COLO668 (cell line): Measurements from ENCODE around the gene TLDC2.
"Not testable (repeated sequence)": the region's sequence is repeated elsewhere in the genome, so short reads cannot be mapped to it uniquely, and the experiment has no call there.

Experiments
- DNase-seq: peaks from one replicate; lab custom pipeline; 2025; ENCODE audit not compliant: unreplicated experiment; lab: John Stamatoyannopoulos, UW

TLDC2 gene

GRCh38 chr20:36905566-36905965 is 29.6 kb downstream of the TLDC2 start:
- not testable (repeated sequence) for DNase-seq

DNA sequence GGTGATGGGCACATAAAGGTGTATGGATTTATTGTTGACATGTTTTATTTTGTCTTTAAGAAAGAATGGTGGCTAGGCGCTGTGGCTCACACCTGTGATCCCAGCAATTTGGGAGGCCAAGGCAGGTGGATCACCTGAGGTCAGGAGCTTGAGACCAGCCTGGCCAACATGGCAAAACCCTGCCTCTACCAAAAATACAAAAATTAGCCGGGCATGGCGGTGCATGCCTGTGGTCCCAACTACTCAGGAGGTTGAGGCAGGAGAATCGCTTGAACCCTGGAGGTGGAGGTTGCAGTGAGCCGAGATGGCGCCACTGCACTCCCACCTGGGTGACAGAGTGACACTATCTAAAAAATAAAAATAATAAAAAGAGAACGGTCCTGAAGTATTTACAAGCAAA is 30.1 kb downstream of the TLDC2 start:
- not testable (repeated sequence) for DNase-seq

DNA sequence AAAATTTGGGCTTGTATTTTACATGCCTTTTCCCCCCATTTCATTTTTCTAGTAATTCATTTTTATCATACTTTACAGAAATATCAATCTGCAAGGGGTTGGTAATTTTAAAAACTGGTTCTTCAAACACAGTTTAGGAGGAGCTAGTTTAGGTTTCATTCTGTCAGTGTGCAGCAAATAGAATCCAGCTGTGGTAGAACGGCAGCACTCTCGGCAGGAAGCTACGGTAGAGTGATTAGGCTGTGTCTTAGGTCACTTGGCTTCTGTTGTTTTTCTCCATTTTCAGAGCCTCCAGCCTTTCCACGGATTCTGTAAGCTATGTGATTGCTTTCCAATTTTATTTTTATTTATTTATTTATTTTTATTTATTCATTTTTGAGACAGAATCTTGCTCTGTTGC is 32.7 kb downstream of the TLDC2 start:
- no peak for DNase-seq

DNA sequence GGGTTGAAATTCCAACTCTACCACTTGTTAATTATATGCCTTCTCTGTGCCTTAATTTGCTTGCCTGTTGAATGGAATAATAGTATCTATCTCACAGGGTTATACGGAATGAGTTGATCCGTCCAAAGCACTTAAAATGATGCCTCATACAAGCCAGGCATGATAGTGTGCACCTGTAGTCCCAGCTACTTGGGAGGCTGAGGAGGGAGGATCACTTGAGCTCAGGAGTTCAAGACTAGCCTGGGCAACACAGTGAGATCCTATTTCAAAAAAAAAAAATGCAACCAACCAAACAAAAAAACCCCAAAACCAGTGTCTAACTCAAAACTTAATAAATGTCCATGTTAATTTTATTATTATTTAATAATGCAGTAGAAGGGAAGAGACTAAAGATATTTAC is 40.3 kb downstream of the TLDC2 start:
- DNase-seq, result no peak

- no peak for DNase-seq
Observed at GRCh38 chr20:36917240-36917639, 41.3 kb downstream of the TLDC2 start.

DNA sequence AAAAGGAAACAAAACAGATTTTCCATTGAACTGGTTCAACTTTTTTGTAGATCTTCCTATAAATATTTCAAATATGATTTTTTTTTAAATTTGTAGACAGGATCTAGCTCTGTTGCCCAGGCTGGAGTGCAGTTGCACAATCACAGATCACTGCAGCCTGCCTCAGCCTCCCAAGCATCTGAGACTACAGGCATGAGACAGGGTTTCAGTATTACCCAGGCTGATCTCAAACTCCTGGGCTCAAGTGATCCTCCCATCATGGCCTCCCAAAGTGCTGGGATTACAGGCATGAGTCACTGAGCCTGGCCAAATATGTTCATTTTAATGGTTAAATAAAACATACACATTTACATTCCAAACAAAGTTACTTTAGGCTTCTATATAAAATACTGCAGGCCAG is 42.0 kb downstream of the TLDC2 start:
- DNase-seq, result no peak

- DNase-seq, result peak; percentile 20
Observed at GRCh38 chr20:36919715-36920333, 43.9 kb downstream of the TLDC2 start.

DNA sequence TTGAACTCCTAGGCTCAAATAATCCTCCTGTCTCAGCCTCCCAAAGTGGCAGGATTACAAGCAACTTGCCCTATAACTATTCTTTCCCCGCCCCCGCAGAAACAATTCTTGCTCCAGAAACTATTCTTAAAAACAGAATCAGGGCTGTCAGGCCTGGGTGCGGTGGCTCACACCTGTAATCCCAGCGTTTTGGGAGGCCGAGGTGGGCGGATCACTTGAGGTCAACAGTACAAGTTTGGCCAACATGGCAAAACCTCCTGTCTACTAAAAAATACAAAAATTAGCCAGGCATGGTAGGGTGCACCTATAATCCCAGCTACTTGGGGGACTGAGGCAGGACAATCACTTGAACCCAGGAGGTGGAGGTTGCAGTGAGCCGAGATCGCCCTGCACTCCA is 44.4 kb downstream of the TLDC2 start:
- no peak for DNase-seq

DNA sequence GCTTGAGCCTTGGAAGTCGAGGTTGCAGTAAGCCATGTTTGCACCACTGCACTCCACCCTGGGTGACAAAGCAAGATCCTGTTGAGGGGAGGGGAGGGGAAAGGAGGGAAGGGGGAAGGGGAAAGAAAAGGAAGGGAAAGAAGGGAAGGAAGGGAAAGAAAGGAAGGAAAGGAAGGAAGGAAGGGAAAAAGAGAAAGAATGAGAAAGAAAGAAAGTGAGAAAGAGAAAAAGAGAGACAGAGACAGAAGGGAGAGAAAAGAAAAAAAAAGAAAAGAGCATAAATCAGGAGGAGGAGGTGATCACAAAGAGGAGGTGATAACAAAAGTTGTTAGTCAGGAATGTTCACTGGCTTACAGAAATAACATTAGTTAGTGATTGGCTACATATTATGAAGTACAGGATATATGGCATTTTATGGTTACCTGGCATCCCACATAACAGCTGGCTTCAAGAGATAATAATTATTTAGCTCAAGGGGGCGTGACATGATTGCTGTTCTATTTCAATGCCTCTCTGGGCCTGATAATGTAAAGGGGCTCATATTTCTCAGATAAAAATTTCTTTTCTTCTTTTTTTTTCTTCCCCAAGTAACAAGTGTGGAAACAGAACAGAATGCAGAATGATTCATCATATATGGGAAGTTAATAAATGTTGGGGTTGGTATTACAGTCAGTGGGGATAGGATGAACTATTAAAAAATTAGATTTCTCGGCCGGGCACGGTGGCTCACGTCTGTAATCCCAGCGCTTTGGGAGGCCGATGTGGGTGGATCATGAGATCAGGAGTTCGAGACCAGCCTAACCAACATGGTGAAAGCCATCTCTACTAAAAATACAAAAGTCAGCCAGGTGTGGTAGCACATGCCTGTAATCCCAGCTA is 48.5 kb downstream of the TLDC2 start:
- no peak for DNase-seq

GRCh38 chr20:36925234-36925633 is 49.3 kb downstream of the TLDC2 start:
- DNase-seq, result no peak

- DNase-seq, result no peak
Observed at GRCh38 chr20:36926653-36927200, 50.8 kb downstream of the TLDC2 start.

- DNase-seq, result no peak
Observed at GRCh38 chr20:36927704-36928103, 51.8 kb downstream of the TLDC2 start.

DNA sequence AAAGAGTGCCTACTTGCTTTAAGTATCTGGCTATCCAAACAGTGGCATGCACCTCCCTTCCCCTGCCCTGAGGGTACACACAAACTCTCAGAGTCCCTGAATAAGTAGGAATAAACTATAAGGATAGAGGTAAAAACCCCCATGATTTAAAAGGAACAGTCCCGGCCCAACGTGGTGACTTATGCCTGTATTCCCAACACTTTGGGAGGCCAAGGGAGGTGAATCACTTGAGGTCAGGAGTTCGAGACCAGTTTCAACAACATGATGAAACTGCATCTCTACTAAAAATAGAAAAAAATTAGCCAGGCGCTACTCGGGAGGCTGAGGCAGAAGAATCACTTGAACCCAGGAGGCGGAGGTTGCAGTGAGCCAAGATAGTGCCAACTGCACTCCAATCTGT is 53.4 kb downstream of the TLDC2 start:
- DNase-seq, result no peak

GRCh38 chr20:36929691-36930090 is 53.8 kb downstream of the TLDC2 start:
- DNase-seq, result no peak

DNA sequence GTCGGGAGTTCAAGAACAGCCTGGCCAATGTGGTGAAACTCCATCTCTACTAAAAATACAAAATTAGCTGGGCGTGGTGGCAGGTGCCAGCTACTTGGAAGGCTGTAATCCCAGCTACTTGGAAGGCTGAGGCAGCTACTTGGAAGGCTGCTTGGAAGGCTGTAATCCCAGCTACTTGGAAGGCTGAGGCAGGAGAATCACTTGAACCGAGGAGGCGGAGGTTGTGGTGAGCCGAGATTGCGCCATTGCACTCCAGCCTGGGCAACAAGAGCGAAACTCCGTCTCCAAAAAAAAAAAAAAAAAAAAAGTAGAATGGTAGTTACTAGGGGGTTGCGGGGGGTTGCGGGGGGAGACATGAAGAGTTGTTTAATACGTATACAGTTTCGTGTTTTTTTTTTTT is 56.1 kb downstream of the TLDC2 start:
- DNase-seq, result not testable (repeated sequence)

DNA sequence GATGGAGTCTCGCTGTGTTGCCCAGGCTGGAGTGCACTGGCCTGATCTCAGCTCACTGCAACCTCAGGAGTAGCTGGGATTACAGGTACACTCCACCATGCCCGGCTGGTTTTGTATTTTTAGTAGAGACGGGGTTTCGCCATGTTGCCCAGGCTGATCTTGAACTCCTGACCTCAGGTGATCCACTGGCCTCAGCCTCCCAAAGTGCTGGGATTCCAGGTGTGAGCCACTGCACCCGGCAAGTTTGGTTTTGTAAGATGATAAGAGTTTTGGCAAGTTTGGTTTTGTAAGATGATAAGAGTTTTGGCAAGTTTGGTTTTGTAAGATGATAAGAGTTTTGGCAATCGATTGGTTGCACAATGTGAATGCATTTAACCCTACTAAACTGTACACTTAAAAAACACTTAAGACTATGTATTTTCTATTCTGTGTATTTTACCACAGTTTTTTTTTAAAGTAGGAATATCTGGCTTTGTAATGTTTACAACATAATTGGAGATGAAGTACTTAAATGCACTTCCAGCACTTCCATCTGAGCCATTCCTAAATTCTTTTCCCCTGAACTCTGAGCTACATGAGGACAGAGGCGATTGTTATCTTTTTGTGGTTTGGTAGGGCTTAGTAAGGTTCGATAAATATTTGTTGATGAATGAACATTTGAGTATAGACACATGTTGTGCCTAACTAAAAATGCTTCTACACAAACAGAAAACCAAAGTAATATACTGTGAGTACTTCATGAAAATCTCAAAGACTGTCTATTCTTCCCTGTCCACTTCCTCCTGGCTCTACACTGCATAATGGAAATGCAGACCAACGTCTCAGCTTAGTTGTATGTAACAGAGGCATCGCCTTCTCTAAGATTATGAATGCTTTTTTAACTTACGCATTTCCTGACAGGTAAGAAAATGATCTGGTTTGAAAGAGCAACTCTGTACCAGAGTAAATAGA is 56.8 kb downstream of the TLDC2 start:
- DNase-seq, result no peak

- not testable (repeated sequence) for DNase-seq
Observed at GRCh38 chr20:36933571-36933970, 57.6 kb downstream of the TLDC2 start.

DNA sequence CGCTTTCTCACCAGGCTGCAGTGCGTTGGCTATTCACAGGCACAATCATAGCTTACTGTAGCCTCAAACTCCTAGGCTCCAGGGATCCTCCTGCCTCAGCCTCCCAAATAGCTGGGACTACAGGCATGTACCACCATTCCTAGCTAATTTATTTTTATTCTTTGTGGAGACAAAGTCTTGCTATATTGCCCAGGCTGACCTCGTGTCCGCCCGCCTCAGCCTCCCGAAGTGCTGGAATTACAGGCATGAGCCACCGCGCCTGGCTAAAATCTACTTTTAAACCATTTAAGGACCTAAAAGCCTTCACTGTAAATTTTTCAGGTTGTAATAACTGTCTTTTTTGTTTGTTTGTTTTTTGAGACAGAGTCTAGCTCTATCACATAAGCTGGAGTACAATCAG is 60.4 kb downstream of the TLDC2 start:
- no peak for DNase-seq

GRCh38 chr20:36936761-36937401 is 60.9 kb downstream of the TLDC2 start:
- DNase-seq, result not testable (repeated sequence)

DNA sequence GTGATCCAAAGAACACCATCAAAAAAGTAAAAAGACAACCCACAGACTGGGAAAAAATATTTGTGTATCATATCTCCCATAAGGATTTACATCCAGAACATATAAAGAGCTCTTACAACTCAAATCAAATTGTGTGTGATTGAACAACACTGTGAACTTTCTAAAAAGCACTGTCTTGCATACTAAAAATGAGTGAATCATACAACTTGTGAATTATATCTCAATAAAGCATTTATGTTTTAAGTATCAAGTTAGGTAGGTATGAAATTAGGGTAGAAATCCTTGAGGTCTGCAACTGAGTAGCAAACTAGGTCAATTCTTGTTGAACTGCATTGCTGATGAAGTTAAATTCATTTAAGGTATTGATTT is 61.4 kb downstream of the TLDC2 start:
- no peak for DNase-seq

- no peak for DNase-seq
Observed at GRCh38 chr20:36941401-36941835, 65.5 kb downstream of the TLDC2 start.
